ENCODE results near the gene CHAD.

Gene CHAD

DNA sequence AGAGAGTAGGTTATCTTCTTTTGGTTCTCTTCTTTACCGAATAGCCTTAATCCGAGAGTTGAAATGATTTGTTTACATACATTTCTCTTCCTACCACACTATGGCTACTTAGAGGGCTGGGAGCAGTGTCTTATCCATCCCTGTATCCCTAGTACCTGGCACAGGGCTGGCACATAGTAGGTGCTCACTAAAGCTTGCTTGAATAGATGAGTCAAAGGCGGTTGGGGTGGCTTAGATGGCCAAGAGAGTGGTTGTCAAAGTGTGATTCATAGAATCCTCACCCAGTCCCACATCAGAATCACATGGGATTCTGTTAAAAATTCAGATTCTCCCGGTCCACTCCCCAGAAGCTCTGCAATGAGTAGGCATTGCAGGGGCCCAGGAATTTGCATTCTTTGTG is 11.1 kb downstream of the CHAD start:
- TF ChIP-seq EGR1 (IDR thresholded peaks at IDR 0.05): no peak
- TF ChIP-seq YY1 (IDR thresholded peaks at IDR 0.05; ENCODE audit: low read depth): no peak
- no peak for TF ChIP-seq EP300 (IDR thresholded peaks at IDR 0.05; ENCODE audit: borderline replicate concordance)
- TF ChIP-seq FOXM1 (IDR thresholded peaks at IDR 0.05; ENCODE audit: borderline replicate concordance, low read depth): no peak
- no peak for TF ChIP-seq NFIC (IDR thresholded peaks at IDR 0.05)
- TF ChIP-seq, protein P1, sequence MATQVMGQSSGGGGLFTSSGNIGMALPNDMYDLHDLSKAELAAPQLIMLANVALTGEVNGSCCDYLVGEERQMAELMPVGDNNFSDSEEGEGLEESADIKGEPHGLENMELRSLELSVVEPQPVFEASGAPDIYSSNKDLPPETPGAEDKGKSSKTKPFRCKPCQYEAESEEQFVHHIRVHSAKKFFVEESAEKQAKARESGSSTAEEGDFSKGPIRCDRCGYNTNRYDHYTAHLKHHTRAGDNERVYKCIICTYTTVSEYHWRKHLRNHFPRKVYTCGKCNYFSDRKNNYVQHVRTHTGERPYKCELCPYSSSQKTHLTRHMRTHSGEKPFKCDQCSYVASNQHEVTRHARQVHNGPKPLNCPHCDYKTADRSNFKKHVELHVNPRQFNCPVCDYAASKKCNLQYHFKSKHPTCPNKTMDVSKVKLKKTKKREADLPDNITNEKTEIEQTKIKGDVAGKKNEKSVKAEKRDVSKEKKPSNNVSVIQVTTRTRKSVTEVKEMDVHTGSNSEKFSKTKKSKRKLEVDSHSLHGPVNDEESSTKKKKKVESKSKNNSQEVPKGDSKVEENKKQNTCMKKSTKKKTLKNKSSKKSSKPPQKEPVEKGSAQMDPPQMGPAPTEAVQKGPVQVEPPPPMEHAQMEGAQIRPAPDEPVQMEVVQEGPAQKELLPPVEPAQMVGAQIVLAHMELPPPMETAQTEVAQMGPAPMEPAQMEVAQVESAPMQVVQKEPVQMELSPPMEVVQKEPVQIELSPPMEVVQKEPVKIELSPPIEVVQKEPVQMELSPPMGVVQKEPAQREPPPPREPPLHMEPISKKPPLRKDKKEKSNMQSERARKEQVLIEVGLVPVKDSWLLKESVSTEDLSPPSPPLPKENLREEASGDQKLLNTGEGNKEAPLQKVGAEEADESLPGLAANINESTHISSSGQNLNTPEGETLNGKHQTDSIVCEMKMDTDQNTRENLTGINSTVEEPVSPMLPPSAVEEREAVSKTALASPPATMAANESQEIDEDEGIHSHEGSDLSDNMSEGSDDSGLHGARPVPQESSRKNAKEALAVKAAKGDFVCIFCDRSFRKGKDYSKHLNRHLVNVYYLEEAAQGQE (IDR thresholded peaks at IDR 0.05; ENCODE audit: low read depth): no peak
- TF ChIP-seq RAD21 (IDR thresholded peaks at IDR 0.05; ENCODE audit: low read depth): no peak
- TF ChIP-seq TCF12 (IDR thresholded peaks at IDR 0.05; ENCODE audit: low read depth): no peak
- TF ChIP-seq, protein P2, sequence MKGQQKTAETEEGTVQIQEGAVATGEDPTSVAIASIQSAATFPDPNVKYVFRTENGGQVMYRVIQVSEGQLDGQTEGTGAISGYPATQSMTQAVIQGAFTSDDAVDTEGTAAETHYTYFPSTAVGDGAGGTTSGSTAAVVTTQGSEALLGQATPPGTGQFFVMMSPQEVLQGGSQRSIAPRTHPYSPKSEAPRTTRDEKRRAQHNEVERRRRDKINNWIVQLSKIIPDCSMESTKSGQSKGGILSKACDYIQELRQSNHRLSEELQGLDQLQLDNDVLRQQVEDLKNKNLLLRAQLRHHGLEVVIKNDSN (IDR thresholded peaks at IDR 0.05): no peak
- no peak for TF ChIP-seq ZBTB7A (IDR thresholded peaks at IDR 0.05; ENCODE audit: low read depth)
- no peak for TF ChIP-seq CEBPB (IDR thresholded peaks at IDR 0.05)

GRCh38 chr17:50453901-50454300 is 14.8 kb downstream of the CHAD start:
- TF ChIP-seq FOXM1 (IDR thresholded peaks at IDR 0.05; ENCODE audit: borderline replicate concordance, low read depth) (no peak), TEAD4 (IDR thresholded peaks at IDR 0.05) (no peak), TCF12 (IDR thresholded peaks at IDR 0.05; ENCODE audit: low read depth) (no peak), CEBPB (IDR thresholded peaks at IDR 0.05) (no peak), RAD21 (IDR thresholded peaks at IDR 0.05; ENCODE audit: low read depth) (no peak), EGR1 (IDR thresholded peaks at IDR 0.05) (no peak)
- TF ChIP-seq, protein P3, sequence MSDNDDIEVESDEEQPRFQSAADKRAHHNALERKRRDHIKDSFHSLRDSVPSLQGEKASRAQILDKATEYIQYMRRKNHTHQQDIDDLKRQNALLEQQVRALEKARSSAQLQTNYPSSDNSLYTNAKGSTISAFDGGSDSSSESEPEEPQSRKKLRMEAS (IDR thresholded peaks at IDR 0.05): no peak
- TF ChIP-seq, protein P2 (IDR thresholded peaks at IDR 0.05): no peak
- TF ChIP-seq, protein P1 (IDR thresholded peaks at IDR 0.05; ENCODE audit: low read depth): no peak

DNA sequence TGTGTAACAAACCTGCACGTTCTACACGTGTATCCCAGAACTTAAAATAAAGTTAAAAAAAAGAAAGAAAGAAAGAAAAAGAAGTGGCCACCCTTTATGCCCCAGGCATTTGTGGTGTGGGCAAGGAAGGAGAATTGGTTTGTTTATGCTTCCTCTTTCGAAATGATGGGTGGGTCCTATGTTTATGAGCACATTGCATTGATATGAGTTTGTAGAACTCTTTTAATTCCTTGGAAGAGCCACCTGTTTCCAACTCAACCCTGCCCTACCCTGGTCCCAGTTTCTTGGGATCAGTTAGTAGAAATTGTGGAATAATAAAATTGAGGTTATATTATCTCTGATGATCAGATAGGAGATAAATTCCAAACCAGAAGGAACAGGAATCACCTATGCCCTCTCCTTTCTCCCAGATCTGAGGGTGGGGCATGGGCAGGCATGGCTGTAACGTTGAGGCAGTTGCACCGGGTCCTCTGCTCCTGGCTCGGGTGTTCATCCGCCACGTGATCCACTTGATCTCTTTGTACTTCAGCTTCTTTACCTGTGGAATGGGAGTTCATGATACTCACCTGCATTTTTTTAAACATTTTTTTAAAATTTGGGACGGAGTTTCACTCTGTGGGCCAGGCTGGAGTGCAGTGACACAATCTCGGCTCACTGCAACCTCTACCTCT is 15.9 kb downstream of the CHAD start:
- TF ChIP-seq EGR1 (IDR thresholded peaks at IDR 0.05) (no peak), ZBTB7A (IDR thresholded peaks at IDR 0.05; ENCODE audit: low read depth) (no peak), TCF12 (IDR thresholded peaks at IDR 0.05; ENCODE audit: low read depth) (no peak), RAD21 (IDR thresholded peaks at IDR 0.05; ENCODE audit: low read depth) (no peak), NFIC (IDR thresholded peaks at IDR 0.05) (no peak), EP300 (IDR thresholded peaks at IDR 0.05; ENCODE audit: borderline replicate concordance) (no peak), CREB1 (IDR thresholded peaks at IDR 0.05; ENCODE audit: low read depth) (no peak), YY1 (IDR thresholded peaks at IDR 0.05; ENCODE audit: low read depth) (no peak), TAF1 (IDR thresholded peaks at IDR 0.05; ENCODE audit: low read depth) (no peak), FOXM1 (IDR thresholded peaks at IDR 0.05; ENCODE audit: borderline replicate concordance, low read depth) (no peak), TEAD4 (IDR thresholded peaks at IDR 0.05) (no peak)
- TF ChIP-seq, protein P1 (IDR thresholded peaks at IDR 0.05; ENCODE audit: low read depth): no peak

GRCh38 chr17:50451943-50452629 is 16.6 kb downstream of the CHAD start:
- TF ChIP-seq CEBPB (IDR thresholded peaks at IDR 0.05) (no peak), TEAD4 (IDR thresholded peaks at IDR 0.05) (no peak), EP300 (IDR thresholded peaks at IDR 0.05; ENCODE audit: borderline replicate concordance) (no peak), EGR1 (IDR thresholded peaks at IDR 0.05) (no peak)
- TF ChIP-seq, protein P2 (IDR thresholded peaks at IDR 0.05): no peak
- TF ChIP-seq, protein P1 (IDR thresholded peaks at IDR 0.05; ENCODE audit: low read depth): no peak
